ENCODE results near the gene ALAD. TPM values are rescaled to one million over a fixed set of nuclear protein-coding genes. Genes with fewer than 3 reads are reported as not detected.

The ALAD gene
- total and polyA plus RNA-seq, 9 donors: 11.3 to 26.3 (median 21.6) TPM

Other genes starting within 250 kb of the ALAD start
- 16.8 TPM for gene FKBP15, start 180.0 kb downstream of the ALAD start, total RNA-seq
- gene FKBP15, start 180.0 kb downstream of the ALAD start, polyA plus RNA-seq (ENCODE audit: insufficient read depth in 1 of 8, insufficient read length in 8 of 8, low replicate concordance in 1 of 8): 10 to 100 TPM; 16.9 to 24.2 (median 20.3) TPM
- 8.0 TPM for gene SLC31A1, start 179.7 kb downstream of the ALAD start, total RNA-seq
- gene SLC31A1, start 179.7 kb downstream of the ALAD start, polyA plus RNA-seq (ENCODE audit: insufficient read depth in 1 of 8, insufficient read length in 8 of 8, low replicate concordance in 1 of 8): 10 to 100 TPM in 5 of 8 donors, 1 to 10 TPM in 3; 8.0 to 14.2 (median 10.2) TPM
- gene CDC26, start 125.7 kb downstream of the ALAD start, total RNA-seq: 33.2 TPM
- gene CDC26, start 125.7 kb downstream of the ALAD start, polyA plus RNA-seq (ENCODE audit: insufficient read depth in 1 of 8, insufficient read length in 8 of 8, low replicate concordance in 1 of 8): 10 to 100 TPM; 19.7 to 27.8 (median 24.7) TPM
- gene PRPF4, start 125.6 kb downstream of the ALAD start, total RNA-seq: 21.5 TPM
- 10 to 100 TPM; 16.5 to 25.2 (median 19.3) TPM for gene PRPF4, start 125.6 kb downstream of the ALAD start, polyA plus RNA-seq (ENCODE audit: insufficient read depth in 1 of 8, insufficient read length in 8 of 8, low replicate concordance in 1 of 8)
- gene RNF183, start 97.9 kb downstream of the ALAD start, total RNA-seq: 0.04 TPM
- under 1 TPM in 4 of 8 donors, not detected in 4; 0.08 to 0.35 (median 0.13) TPM for gene RNF183, start 97.9 kb downstream of the ALAD start, polyA plus RNA-seq (ENCODE audit: insufficient read depth in 1 of 8, insufficient read length in 8 of 8, low replicate concordance in 1 of 8)
- 1.2 TPM for gene WDR31, start 61.0 kb downstream of the ALAD start, total RNA-seq
- 1 to 10 TPM; 1.6 to 3.3 (median 2.5) TPM for gene WDR31, start 61.0 kb downstream of the ALAD start, polyA plus RNA-seq (ENCODE audit: insufficient read depth in 1 of 8, insufficient read length in 8 of 8, low replicate concordance in 1 of 8)
- 0.22 TPM for gene BSPRY, start 51.7 kb downstream of the ALAD start, total RNA-seq
- gene BSPRY, start 51.7 kb downstream of the ALAD start, polyA plus RNA-seq (ENCODE audit: insufficient read depth in 1 of 8, insufficient read length in 8 of 8, low replicate concordance in 1 of 8): under 1 TPM; 0.40 to 0.97 (median 0.56) TPM
- 5.5 TPM for gene HDHD3, start 24.3 kb downstream of the ALAD start, total RNA-seq
- gene HDHD3, start 24.3 kb downstream of the ALAD start, polyA plus RNA-seq (ENCODE audit: insufficient read depth in 1 of 8, insufficient read length in 8 of 8, low replicate concordance in 1 of 8): 10 to 100 TPM in 1 of 8 donors, 1 to 10 TPM in 7; 4.1 to 11.3 (median 5.8) TPM
- 39.1 TPM for gene POLE3, start 9.4 kb upstream of the ALAD start, total RNA-seq
- 10 to 100 TPM; 36.2 to 51.0 (median 48.0) TPM for gene POLE3, start 9.4 kb upstream of the ALAD start, polyA plus RNA-seq (ENCODE audit: insufficient read depth in 1 of 8, insufficient read length in 8 of 8, low replicate concordance in 1 of 8)
- 0.22 TPM for gene C9orf43, start 9.5 kb upstream of the ALAD start, total RNA-seq
- gene C9orf43, start 9.5 kb upstream of the ALAD start, polyA plus RNA-seq (ENCODE audit: insufficient read depth in 1 of 8, insufficient read length in 8 of 8, low replicate concordance in 1 of 8): under 1 TPM; 0.19 to 0.46 (median 0.27) TPM
- 52.4 TPM for gene RGS3, start 62.4 kb upstream of the ALAD start, total RNA-seq
- 10 to 100 TPM; 38.0 to 63.3 (median 49.0) TPM for gene RGS3, start 62.4 kb upstream of the ALAD start, polyA plus RNA-seq (ENCODE audit: insufficient read depth in 1 of 8, insufficient read length in 8 of 8, low replicate concordance in 1 of 8)